PC-9 (cell line): Measurements from ENCODE around the gene MAFG. TPM values are rescaled to one million over a fixed set of nuclear protein-coding genes. Genes with fewer than 3 reads are reported as not detected.

Experiments
- BruUV-seq: library from RNA; stranded (reverse); fragments of 400-500 nt; replicated peaks from 2 replicates; lab custom pipeline; 2021; lab: Mats Ljungman, UMichigan
- CTCF ChIA-PET: fragments of 300-600 bp; sonication (Branson Sonifier 250); formaldehyde crosslinking; loops from one replicate; lab custom pipeline; 2022; ENCODE audit warnings: antibody characterized with exemption; lab: Charles Lee
- POLR2A ChIA-PET: fragments of 300-600 bp; sonication (Branson Sonifier 250); formaldehyde crosslinking; loops from one replicate; lab custom pipeline; 2022; ENCODE audit warnings: antibody characterized with exemption; ENCODE audit not compliant: unreplicated experiment; lab: Charles Lee
- DNase-seq, 2 experiments: peaks; one replicate each; pipeline versions ENCODE4 v3.0.0 to v3.0.0-alpha.2; 2015 to 2022; ENCODE audit warnings: mixed read lengths in 1 of 2
- H2AFZ ChIP-seq: fragments of 200-600 bp; sonication (generic); 2 replicates; pipeline ENCODE4 v1.8.1; 2017; ENCODE audit warnings: antibody characterized with exemption
- H3F3A ChIP-seq: fragments of 200-600 bp; sonication (generic); 2 replicates; pipeline ENCODE4 v1.8.1; 2017; ENCODE audit warnings: antibody characterized with exemption, mild to moderate bottlenecking, low read depth; ENCODE audit not compliant: insufficient read depth
- H3K27ac ChIP-seq: fragments of 200-600 bp; sonication (generic); 2 replicates; pipeline ENCODE4 v1.6.1; 2016; ENCODE audit warnings: mixed run types
- H3K27me3 ChIP-seq: fragments of 200-600 bp; sonication (generic); 2 replicates; pipeline ENCODE4 v1.6.1; 2016; ENCODE audit warnings: low read depth, mixed run types; ENCODE audit not compliant: insufficient read depth
- H3K36me3 ChIP-seq: fragments of 200-600 bp; sonication (generic); 2 replicates; pipeline ENCODE4 v1.6.1; 2016; ENCODE audit warnings: low read depth, mixed run types
- H3K4me1 ChIP-seq: fragments of 200-600 bp; sonication (generic); replicated peaks from 2 replicates; pipeline ENCODE4 v1.6.1; 2016; ENCODE audit warnings: mixed run types; ENCODE audit not compliant: insufficient read depth
- H3K4me2 ChIP-seq: fragments of 200-600 bp; sonication (generic); 2 replicates; pipeline ENCODE4 v1.6.1; 2017; ENCODE audit warnings: mixed run types
- H3K4me3 ChIP-seq: fragments of 200-600 bp; sonication (generic); 2 replicates; pipeline ENCODE4 v1.6.1; 2016; ENCODE audit warnings: mixed run types
- H3K79me2 ChIP-seq: fragments of 200-600 bp; sonication (generic); 2 replicates; pipeline ENCODE4 v1.6.1; 2017; ENCODE audit warnings: low read depth, mixed run types
- H3K9me2 ChIP-seq: fragments of 200-600 bp; sonication (generic); 2 replicates; pipeline ENCODE4 v1.8.1; 2017; ENCODE audit warnings: mild to moderate bottlenecking; ENCODE audit not compliant: insufficient read depth
- H3K9me3 ChIP-seq: fragments of 200-600 bp; sonication (generic); 2 replicates; pipeline ENCODE4 v1.8.1; 2016; ENCODE audit warnings: low read depth; ENCODE audit not compliant: insufficient read depth
- H4K20me1 ChIP-seq: fragments of 200-600 bp; sonication (generic); 2 replicates; pipeline ENCODE4 v1.8.1; 2017; ENCODE audit not compliant: insufficient read depth
- CTCF ChIP-seq: fragments of 200-600 bp; sonication (generic); conservative IDR thresholded peaks from 2 replicates; pipeline ENCODE4 v1.6.1; 2017; ENCODE audit warnings: mixed run types, antibody characterized with exemption, mild to moderate bottlenecking, moderate library complexity
- EZH2 ChIP-seq: fragments of 200-600 bp; sonication (generic); IDR thresholded peaks from 2 replicates; pipeline ENCODE4 v1.8.0; 2017; ENCODE audit warnings: antibody characterized with exemption, low read depth
- intact Hi-C: fragments of 100-400 bp; cut with micrococcal nuclease; formaldehyde crosslinking; loops from one replicate; pipeline ENCODE4 v1.10.0; 2022; ENCODE audit not compliant: unreplicated experiment
- total RNA-seq: library from RNA; stranded (reverse); gene quantifications from 2 replicates; pipeline ENCODE4 v1.2.3, GENCODE V29; 2021

The MAFG gene
- total RNA-seq, 1 experiment from 2014 or later = 79.5 TPM

- Histone ChIP-seq H3K36me3 (no peaks in the 10 kb centered on the region), H3K4me1 (peaks cover 6% of the 10 kb centered on the region; the same call in 1 of the 2 replicates), H3F3A (peaks cover 7% of the 10 kb centered on the region), H3K27ac (no peak overlapping the region), H3K4me3 (no peak overlapping the region), H3K4me2 (no peak overlapping the region), H3K9me3 (no peaks in the 10 kb centered on the region), H4K20me1 (no peaks in the 10 kb centered on the region), H3K9me2 (no peaks in the 10 kb centered on the region), H3K27me3 (no peaks in the 10 kb centered on the region), H3K79me2 (no peaks in the 10 kb centered on the region), H2AFZ (no peak overlapping the region)
- TF ChIP-seq CTCF = no peak
- no peak for TF ChIP-seq EZH2
- ChIA-PET CTCF (interaction anchor here (0.9 kb wide), 1 partner anchor 39 kb away, joined by 3 read pairs; no protein-coding TSS in a partner anchor), POLR2A (no interaction called here)
- DNase-seq = no peak
- intact Hi-C loops = no loop called here
- BruUV-seq = no TSS peak
Observed at GRCh38 chr17:81951785-81952684, 24.5 kb upstream of the MAFG start.

- POLR2A ChIA-PET = no interaction called here
- H3K9me3 ChIP-seq = no peaks in the 10 kb centered on the region
Observed at GRCh38 chr17:81950501-81950900, 23.0 kb upstream of the MAFG start.

More at GRCh38 chr17:81950501-81950900, 23.0 kb upstream of the MAFG start:
- peaks cover 7% of the 10 kb centered on the region for H3F3A ChIP-seq
- peaks cover 6% of the 10 kb centered on the region; the same call in 1 of the 2 replicates for H3K4me1 ChIP-seq
- CTCF ChIA-PET = interaction anchor here (0.6 to 1.0 kb wide), 2 partner anchors 9 to 228 kb away, joined by 4 read pairs; no protein-coding TSS in a partner anchor
- H3K9me2 ChIP-seq = no peaks in the 10 kb centered on the region
- no TSS peak for BruUV-seq
- no peak overlapping the region for H3K4me3 ChIP-seq
- no peaks in the 10 kb centered on the region for H4K20me1 ChIP-seq
- H3K79me2 ChIP-seq = no peaks in the 10 kb centered on the region
- H3K27ac ChIP-seq = no peak overlapping the region
- no peak overlapping the region for H2AFZ ChIP-seq
- H3K36me3 ChIP-seq = no peaks in the 10 kb centered on the region
- H3K27me3 ChIP-seq = no peaks in the 10 kb centered on the region
- TF ChIP-seq EZH2 = no peak
- TF ChIP-seq CTCF = no peak
- DNase-seq = no peak
- intact Hi-C loops = no loop called here
- H3K4me2 ChIP-seq = no peak overlapping the region
